ENCODE results near the gene HPSE2.

DNA sequence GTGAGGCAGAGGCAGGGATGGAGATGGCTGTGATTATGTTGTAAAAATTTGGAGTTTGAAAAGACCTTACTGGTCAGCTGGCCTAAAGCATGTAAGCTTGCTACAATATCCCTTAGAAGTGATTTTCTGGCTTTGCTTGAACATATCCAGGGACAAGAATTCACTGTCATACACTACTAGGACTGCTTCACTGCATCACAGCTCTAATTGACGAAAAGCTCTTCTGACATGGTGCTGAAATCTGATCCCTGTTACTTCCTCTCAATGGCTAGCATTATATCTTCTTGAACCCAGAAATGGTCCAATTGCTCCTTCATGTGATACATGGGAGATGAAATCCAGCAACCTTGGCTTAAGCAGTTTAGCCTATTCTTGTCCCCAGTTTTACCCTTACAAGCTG, 591.2 kb downstream of the HPSE2 start:
- TF ChIP-seq TAF1 (IDR thresholded peaks at IDR 0.05; ENCODE audit: low read depth, low read length): no peak
- no peak for TF ChIP-seq POLR2AphosphoS5 (IDR thresholded peaks at IDR 0.05; ENCODE audit: low read depth, low read length)
- no peak for TF ChIP-seq POLR2A (IDR thresholded peaks at IDR 0.05; ENCODE audit: low read depth, low read length)

Measured in GM12891 (cell line).